Measurements from ENCODE around the gene GEMIN8.

The GEMIN8 gene, protein sequence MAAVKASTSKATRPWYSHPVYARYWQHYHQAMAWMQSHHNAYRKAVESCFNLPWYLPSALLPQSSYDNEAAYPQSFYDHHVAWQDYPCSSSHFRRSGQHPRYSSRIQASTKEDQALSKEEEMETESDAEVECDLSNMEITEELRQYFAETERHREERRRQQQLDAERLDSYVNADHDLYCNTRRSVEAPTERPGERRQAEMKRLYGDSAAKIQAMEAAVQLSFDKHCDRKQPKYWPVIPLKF

GRCh38 chrX:14029425-14030173 lies at the start of gene GEMIN8:
GEMIN8 (minus strand) TSS chrX:14029892; CDS start chrX:14021478, 8,414 bp downstream.
- peak; percentile 73 to 83 for DNase-seq (ENCODE audit: low read depth in 2 of 2)

GRCh38 chrX:14076639-14077038 lies 46.9 kb upstream of the GEMIN8 start:
- no peak for DNase-seq (ENCODE audit: low read depth in 2 of 2)

- no peak for DNase-seq (ENCODE audit: low read depth in 2 of 2)
Measured at GRCh38 chrX:14073556-14073955, 43.9 kb upstream of the GEMIN8 start.

DNA sequence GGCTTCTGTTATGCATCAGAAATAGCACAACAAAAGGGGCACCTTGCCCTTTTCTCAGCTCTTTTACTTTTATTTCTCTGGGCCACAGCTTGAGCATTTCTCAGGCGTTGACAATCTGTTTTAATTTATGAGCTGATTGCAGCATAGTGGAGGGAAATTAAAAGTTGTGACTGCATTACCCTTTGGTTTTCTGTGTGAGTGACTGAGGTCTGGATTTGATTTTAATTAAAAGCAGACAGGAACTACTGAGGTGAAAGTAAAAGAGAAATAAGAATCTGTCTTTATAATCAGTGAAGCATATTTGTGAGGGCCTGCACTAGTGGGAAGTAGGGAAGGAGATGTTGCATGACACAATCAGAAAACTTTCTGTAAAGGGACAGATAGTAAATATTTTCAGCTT lies 43.4 kb upstream of the GEMIN8 start:
- DNase-seq (ENCODE audit: low read depth in 2 of 2): no peak

GRCh38 chrX:14065800-14066199 lies 36.1 kb upstream of the GEMIN8 start:
- DNase-seq (ENCODE audit: low read depth in 2 of 2): no peak

DNA sequence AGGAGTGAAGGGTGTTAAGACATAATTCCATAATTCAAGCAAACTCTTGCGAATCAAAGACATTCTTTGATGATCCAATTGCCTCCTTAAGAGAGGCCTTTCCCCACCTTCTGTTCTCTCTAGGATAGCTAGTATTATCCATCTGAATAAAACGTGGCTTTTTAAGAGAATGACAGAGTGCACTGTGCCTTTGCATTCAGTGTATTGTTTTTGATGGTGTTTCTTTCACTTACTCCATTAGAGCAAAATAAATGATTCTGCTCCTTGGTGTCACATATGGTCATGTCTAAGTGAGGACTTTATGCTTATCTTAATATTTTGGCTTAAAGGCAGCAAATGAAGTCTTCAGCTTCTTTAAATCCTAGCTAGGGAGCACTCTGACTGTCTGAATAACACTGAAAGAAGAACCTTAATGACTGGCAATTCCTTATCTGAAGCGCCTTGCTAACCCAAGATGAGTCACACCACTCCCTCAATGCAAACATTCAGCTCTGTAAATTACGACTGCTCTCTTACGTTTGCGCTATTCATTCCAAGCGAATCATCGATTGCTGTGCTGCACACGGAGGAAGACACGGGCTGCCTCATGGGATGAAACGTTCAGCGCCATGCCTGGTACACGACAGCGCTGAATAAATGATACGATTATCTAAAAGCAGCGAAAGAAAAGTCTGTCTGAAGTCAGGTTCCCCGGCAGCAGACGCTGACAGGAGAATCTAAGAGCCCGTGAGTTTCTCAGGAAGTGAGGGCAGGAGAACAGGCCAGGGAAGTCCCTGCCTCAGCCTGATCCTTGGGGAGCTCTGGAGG lies 35.1 kb upstream of the GEMIN8 start:
- DNase-seq (ENCODE audit: low read depth in 2 of 2): no peak

DNA sequence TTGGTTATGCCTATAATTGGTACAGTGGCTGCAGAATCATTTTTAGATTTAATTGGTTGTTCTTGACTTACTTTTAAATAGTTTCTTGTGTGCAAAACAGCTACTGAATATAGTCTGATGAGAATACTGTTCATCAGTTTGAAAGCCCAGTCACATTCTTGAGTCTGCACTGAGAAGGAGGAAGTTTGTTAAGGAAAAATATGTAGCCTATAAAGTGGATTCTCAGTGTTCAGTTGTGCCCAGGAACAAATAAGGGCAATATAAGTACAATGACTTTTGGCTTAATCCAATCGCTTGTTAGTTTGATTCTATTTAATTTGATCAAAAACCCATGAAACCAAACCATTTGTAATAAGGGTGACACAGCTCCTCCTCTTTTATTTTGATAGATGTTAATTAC lies 32.8 kb upstream of the GEMIN8 start:
- DNase-seq (ENCODE audit: low read depth in 2 of 2): no peak

DNA sequence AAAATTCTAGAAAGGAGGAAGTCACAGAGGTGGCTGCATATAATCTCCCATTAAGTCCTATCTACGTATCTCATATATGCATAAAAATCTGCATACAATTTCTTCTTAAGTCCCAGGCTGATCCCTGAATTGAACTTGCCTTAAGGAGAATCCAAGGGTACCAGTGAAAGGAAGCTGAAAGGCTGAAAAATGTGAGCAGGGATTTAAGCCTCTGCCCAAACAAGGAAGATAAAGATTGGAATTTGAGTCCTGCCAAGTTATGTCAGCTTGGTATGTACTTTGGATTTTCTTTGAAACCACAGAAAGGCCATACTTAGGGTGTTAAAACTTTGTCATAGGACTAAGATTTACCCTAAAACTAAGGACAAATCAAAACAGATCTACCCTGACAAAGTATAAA lies 26.5 kb upstream of the GEMIN8 start:
- no peak for DNase-seq (ENCODE audit: low read depth in 2 of 2)

DNA sequence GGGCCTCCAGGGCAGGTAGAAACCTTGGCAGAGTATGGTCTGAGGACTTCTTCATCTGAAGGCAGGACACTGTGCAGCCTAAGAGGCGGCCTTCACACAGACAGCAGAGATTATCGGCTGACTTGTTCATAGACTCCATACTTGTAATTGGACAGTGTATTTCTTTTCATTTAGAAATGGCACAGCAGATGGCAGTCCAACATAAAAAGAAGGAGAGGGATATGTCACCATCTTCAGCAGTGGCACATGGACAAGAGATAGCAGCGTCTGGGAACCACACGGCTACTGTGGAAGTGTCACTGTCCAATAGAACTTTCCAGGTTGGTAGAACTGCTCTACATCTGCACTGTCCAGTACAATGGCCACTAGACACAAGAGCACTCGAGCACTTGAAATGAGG lies 21.7 kb upstream of the GEMIN8 start:
- DNase-seq (ENCODE audit: low read depth in 2 of 2): no peak

- no peak for DNase-seq (ENCODE audit: low read depth in 2 of 2)
Measured at GRCh38 chrX:14050709-14051108, 21.0 kb upstream of the GEMIN8 start.

- no peak for DNase-seq (ENCODE audit: low read depth in 2 of 2)
Measured at GRCh38 chrX:14043209-14043608, 13.5 kb upstream of the GEMIN8 start.

DNA sequence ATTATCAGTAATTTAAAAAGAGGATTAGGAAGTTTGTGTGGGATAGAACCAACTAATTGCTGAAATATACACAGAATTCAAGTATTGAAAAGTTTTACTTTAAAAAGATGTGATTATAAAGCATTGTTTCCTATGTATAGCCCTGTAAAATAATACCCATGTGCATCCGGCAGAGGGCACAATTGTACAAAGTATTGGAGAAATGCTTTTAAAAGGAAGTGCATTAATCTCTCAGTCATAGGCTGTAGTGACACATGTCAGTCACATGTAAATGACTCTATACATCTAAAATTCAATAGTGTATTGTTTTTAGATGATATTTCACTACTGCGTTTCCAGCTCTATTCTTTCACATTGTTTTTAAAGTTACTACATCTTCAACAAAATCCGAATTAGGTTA lies 9.7 kb upstream of the GEMIN8 start:
- DNase-seq (ENCODE audit: low read depth in 2 of 2): peak; percentile 25 to 65

DNA sequence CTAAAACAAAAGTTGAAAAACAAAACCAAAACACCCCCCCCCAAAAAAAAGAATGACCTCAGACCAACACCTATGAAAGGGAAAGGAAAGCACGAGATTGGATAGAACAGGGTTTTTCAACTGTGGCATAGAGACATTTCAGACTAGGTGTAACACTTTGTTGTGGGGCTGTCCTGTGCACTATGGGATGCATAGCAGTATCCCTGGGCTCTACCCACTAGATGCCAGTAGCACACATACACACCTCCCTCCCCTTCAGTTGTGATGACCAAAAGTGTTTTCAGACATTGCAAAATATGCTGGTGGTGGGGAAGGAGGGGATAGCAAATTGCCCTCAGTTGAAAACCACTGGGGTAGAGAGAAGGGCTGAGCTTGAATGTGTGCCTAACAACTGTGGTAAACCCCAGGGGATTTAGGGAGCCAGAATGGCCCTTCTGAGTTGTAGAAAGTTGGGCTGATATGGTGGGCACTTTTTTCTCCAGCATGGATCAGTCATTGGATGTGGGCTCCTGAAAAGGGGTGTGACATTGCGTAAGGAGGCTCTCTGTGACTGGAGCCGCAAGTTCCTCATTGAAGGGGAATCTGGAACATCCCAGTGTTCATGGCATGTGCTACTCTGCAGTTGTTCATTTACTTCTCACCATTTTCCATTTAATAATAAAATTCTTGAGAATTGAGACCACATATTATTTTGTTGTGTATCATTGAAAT lies 8.8 kb upstream of the GEMIN8 start:
- DNase-seq (ENCODE audit: low read depth in 2 of 2): no peak

GRCh38 chrX:14032406-14032805 lies 2.7 kb upstream of the GEMIN8 start:
- DNase-seq (ENCODE audit: low read depth in 2 of 2): peak; percentile 18 to 63

GRCh38 chrX:14030174-14030530 lies 460 bp upstream of the GEMIN8 start:
- DNase-seq (ENCODE audit: low read depth in 2 of 2): no peak

DNA sequence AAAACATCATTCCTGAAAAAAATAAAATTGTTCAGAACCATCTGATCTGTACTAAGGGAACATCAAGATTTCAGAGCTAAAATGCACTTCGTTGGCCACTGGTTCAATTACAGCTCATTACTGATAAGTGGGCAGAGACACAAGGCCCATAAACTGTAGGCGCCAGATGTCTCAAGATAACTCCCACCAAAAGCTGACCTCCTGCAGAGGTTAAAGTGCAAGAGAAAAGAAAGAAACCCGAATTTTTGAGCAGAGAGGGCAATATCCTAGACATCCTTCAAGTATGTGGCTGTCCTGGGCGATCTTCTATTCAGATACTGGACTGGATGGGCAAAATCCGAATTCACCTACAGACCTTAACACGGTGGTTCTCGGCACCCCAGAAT lies 660 bp downstream of the GEMIN8 start:
- DNase-seq (ENCODE audit: low read depth in 2 of 2): no peak

- DNase-seq (ENCODE audit: low read depth in 2 of 2): no peak
Measured at GRCh38 chrX:14028473-14028872, 1.2 kb downstream of the GEMIN8 start.

- no peak for DNase-seq (ENCODE audit: low read depth in 2 of 2)
Measured at GRCh38 chrX:14027511-14028019, 2.1 kb downstream of the GEMIN8 start.

- peak in 1 of 2 donors; percentile 7 for DNase-seq (ENCODE audit: low read depth in 2 of 2)
Measured at GRCh38 chrX:14027036-14027435, 2.7 kb downstream of the GEMIN8 start.

GRCh38 chrX:14026121-14026520 lies 3.6 kb downstream of the GEMIN8 start:
- no peak for DNase-seq (ENCODE audit: low read depth in 2 of 2)

- no peak for DNase-seq (ENCODE audit: low read depth in 2 of 2)
Measured at GRCh38 chrX:14022019-14022418, 7.7 kb downstream of the GEMIN8 start.

DNA sequence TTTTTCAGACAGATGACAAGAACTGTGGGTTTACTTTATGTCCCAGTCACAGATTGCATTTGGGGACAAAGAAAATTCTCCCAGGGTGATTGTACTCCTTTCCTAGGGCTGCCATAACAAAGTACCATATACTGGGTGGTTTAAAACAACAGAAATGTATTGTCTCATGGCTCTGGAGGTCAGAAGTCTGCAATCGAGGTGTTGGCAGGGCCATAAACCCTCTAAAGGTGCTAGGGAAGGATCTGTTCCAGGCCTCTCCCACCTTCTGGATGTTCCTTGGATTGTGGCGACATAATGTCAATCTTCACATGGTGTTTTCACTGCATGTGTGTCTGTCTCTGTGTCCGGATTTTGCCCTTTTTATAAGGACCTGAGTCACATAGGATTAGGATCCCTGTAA lies 12.3 kb downstream of the GEMIN8 start:
- no peak for DNase-seq (ENCODE audit: low read depth in 2 of 2)
